ENCODE results near the gene MEF2A.

DNA sequence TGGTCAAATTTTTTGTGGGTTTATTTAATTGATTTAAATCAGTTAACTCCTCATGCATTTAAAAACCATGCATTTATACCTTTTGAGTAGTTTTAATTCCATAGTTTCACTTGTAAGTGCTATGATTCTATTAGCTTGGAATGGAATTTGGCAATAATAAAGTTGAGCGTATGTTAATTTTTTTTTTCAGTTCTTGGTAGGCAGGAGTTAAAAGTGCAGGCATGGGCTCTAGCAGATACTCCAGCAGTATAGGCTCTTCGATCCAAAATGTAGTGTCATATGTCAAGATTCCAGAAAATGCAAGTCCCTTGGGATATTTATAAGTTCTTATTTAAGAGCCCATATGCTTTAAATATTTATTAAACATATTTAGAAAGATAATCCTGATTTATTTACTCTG lies 97.1 kb downstream of the MEF2A start:
- TF ChIP-seq TCF7L2 (IDR thresholded peaks at IDR 0.05; ENCODE audit: borderline replicate concordance, low read depth, low read length) (no peak), KLF10 (tag by site-specific recombination; IDR thresholded peaks at IDR 0.05) (no peak), ZNF433 (tag by site-specific recombination; IDR thresholded peaks at IDR 0.05; ENCODE audit: low read depth) (no peak)
- TF ChIP-seq, protein P1, sequence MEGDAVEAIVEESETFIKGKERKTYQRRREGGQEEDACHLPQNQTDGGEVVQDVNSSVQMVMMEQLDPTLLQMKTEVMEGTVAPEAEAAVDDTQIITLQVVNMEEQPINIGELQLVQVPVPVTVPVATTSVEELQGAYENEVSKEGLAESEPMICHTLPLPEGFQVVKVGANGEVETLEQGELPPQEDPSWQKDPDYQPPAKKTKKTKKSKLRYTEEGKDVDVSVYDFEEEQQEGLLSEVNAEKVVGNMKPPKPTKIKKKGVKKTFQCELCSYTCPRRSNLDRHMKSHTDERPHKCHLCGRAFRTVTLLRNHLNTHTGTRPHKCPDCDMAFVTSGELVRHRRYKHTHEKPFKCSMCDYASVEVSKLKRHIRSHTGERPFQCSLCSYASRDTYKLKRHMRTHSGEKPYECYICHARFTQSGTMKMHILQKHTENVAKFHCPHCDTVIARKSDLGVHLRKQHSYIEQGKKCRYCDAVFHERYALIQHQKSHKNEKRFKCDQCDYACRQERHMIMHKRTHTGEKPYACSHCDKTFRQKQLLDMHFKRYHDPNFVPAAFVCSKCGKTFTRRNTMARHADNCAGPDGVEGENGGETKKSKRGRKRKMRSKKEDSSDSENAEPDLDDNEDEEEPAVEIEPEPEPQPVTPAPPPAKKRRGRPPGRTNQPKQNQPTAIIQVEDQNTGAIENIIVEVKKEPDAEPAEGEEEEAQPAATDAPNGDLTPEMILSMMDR (tag by site-specific recombination; IDR thresholded peaks at IDR 0.05), result no peak

All from HEK293 (cell line).